ENCODE results near the gene HMSD.

Gene HMSD, protein sequence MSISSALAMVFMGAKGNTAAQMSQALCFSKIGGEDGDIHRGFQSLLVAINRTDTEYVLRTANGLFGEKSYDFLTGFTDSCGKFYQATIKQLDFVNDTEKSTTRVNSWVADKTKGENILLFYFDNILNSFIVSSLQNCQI

DNA sequence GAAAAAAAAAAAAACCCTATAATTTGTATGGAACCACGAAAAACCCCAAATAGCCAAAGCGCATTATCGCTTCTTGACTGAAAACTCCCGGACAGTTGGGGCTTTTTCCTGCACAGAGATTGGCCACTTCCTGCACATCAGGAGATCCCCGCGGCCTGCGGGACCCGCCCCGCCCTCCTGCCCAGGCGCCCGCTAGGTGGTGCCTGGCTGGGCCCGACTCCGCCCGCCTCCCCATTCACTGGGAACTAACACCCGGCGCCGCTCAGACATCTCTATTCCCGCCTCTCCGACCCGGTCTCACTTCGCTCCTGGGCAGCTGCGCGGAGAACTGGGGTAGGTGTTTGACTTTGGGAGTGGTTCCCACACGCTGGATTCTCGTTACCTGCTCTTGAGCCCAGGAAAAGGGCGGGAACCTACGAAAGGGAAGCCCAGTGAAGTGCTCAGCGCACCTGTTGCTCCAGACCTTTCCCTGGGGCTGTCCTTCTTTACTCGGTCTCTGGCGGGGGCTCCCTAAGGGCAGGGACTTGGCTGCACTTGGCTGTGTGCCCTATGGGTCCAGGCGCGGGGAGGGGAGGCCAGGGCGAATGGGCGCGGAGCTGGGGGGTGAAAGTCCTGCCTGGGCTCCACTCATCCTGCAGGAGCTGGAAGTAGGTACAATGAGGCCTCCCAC lies at the start of gene HMSD:
Gene HMSD, plus strand, starts transcription at position 234 of the 670 bp plus-strand sequence. CDS start 4,155 bp downstream, outside the sequence.
- TF ChIP-seq, protein P1, sequence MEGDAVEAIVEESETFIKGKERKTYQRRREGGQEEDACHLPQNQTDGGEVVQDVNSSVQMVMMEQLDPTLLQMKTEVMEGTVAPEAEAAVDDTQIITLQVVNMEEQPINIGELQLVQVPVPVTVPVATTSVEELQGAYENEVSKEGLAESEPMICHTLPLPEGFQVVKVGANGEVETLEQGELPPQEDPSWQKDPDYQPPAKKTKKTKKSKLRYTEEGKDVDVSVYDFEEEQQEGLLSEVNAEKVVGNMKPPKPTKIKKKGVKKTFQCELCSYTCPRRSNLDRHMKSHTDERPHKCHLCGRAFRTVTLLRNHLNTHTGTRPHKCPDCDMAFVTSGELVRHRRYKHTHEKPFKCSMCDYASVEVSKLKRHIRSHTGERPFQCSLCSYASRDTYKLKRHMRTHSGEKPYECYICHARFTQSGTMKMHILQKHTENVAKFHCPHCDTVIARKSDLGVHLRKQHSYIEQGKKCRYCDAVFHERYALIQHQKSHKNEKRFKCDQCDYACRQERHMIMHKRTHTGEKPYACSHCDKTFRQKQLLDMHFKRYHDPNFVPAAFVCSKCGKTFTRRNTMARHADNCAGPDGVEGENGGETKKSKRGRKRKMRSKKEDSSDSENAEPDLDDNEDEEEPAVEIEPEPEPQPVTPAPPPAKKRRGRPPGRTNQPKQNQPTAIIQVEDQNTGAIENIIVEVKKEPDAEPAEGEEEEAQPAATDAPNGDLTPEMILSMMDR (IDR thresholded peaks at IDR 0.05; ENCODE audit: low read depth, low read length), result peak; percentile 54
- H3K4me3 ChIP-seq (ENCODE audit: low read depth, low read length), result peak within 1 kb of the TSS; percentile 55

DNA sequence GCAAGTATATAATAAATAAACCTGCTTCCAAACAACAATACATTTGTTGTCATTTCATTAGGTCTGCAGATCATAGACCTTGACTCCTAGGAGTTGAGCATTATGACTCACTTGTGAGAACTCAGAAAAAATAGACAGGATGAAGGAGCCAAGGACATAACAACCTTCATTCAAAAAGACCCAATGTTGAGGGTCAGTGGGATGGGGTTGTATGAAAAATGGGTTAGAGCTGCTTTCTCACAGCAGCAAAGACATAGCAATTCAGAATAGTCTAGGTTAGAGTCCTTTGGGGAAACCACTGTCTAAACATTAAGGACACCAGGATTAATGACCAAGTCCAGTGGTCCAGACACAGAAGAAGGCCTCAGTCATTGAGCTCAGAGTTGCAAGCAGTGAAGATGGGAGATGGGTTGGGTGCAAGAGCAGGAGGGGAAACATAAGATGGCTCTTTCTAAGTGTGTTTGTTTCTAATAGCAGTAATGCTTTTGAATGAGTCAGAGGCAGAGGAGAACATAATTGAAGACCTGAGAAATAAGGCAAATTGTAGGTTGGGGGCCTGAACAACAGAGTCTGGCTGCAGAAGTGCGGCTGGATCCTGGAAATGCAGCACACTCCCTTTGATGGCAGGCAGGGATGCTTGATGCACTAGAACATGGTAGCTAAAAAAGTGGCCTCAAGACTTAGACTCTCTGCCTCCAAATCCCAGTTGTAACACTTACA lies 45.1 kb upstream of the HMSD start:
- no peak overlapping the region for H3K4me3 ChIP-seq (ENCODE audit: low read depth, low read length)
- TF ChIP-seq, protein P1 (IDR thresholded peaks at IDR 0.05; ENCODE audit: low read depth, low read length), result no peak

DNA sequence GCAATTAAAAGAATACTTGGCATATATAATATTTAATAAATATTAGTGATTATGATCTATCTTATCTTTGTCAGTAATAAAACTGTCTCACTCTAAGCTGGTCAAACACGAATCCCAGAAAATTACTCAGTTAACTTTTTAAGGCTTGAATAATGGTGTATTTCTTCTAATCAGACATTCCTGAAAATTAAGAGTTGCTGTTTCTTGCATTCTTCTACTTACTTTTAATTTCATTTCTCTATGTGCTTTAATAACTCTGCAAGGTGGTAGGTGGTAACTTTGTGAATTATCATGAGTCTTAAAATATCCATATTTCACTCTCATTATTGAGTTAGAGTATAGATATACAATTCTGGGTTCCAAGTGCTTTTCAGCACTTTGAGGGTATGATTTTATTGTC lies 44.4 kb upstream of the HMSD start:
- no peak overlapping the region for H3K4me3 ChIP-seq (ENCODE audit: low read depth, low read length)
- TF ChIP-seq, protein P1 (IDR thresholded peaks at IDR 0.05; ENCODE audit: low read depth, low read length), result no peak

DNA sequence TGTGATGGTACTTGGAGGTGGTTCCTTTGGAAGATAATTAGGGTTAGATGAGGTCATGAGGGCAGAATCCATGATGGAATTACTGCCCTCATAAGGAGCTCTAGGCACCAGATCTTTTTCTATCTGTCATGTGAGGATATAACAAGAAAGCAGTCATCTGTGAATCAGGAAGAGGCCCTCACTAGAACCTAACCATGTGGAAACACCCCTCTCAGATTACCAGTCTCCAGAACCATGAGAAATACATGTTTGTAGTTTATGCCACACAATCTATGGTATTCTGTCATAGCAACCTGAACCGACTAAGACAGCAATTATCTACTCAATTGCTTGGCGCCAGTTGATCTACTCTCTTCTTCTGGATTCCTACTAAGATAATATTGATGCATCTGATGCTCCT lies 43.7 kb upstream of the HMSD start:
- TF ChIP-seq, protein P1 (IDR thresholded peaks at IDR 0.05; ENCODE audit: low read depth, low read length), result no peak
- no peak overlapping the region for H3K4me3 ChIP-seq (ENCODE audit: low read depth, low read length)

DNA sequence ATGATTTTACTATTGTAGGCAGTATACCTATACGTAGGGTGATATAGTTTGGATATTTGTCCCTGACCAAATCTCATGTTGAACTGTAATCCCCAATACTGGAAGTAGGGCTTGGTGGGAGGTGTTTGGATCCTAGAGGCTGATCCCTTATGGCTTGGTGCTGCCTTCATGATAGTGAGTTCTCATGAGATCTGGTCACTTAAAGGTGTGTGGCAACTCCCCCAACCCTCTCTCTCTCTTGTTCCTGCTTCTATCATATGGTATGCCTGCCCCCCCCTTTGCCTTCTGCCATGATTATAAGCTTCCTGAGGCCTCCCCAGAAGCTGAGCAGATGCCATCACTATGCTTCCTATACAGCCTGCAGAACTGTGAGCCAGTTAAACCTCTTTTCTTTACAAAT lies 43.0 kb upstream of the HMSD start:
- H3K4me3 ChIP-seq (ENCODE audit: low read depth, low read length), result no peak overlapping the region
- TF ChIP-seq, protein P1 (IDR thresholded peaks at IDR 0.05; ENCODE audit: low read depth, low read length), result no peak

DNA sequence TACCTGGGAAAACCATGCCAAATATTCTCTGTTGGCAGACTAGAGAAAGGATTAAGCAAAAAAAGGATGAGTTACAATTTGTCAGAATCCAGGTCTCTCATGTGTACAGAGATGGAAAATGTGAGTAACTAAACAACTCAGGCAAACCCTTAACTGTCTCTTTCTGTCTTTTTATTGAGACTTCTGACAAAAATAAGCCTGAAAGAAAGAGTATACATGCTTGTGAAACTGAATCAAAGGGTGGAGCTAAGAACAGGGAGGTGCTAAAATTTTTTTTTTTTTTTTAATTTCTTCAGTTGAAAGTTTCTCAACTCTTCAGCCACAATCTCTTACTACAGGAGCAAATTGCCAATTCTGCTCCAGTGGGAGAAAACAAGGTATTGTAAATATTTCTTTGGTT lies 41.4 kb upstream of the HMSD start, which contains the start of gene SERPINB10:
Gene SERPINB10, plus strand, starts transcription at position 295 of the 400 bp plus-strand sequence. CDS start 7,553 bp downstream, outside the sequence.
- TF ChIP-seq, protein P1 (IDR thresholded peaks at IDR 0.05; ENCODE audit: low read depth, low read length), result no peak
- no peak within 1 kb of the TSS for H3K4me3 ChIP-seq (ENCODE audit: low read depth, low read length)

DNA sequence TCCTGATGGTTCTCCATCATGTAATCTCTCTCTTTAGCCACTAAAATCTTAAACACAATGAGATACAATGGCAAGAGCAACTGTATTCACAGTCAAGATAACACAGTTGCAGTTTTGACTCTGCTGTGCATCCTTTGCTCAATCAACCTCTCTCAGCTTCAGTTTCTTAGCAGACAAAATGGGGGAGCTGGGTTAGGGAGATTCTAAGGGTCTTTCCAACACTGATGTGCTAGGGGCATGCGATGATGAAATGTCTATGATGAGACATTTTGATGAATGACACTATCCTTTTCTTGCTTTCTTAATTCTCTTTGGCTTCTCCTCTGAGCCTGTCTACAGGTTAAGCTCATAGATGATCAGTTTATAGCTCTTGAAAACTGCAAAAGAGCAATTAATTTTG lies 40.2 kb upstream of the HMSD start:
- H3K4me3 ChIP-seq (ENCODE audit: low read depth, low read length), result no peak overlapping the region
- TF ChIP-seq, protein P1 (IDR thresholded peaks at IDR 0.05; ENCODE audit: low read depth, low read length), result no peak

Data from WI38 (cell line).